IPS-NIHi7 (cell line): ENCODE results near the gene AHR.

Experiments
- DNase-seq: peaks from one replicate; pipeline ENCODE4 v3.0.0; 2012; ENCODE audit warnings: mixed read lengths; ENCODE audit errors: extremely low spot score

The AHR gene

GRCh38 chr7:17298102-17298839 is at the start of gene AHR:
Gene AHR (plus strand): TSS chr7:17298652. CDS start chr7:17299265, 613 bp downstream.
- DNase-seq = peak; percentile 93

GRCh38 chr7:17253885-17254284 is 44.6 kb upstream of the AHR start:
- DNase-seq = no peak

GRCh38 chr7:17255926-17256325 is 42.5 kb upstream of the AHR start:
- no peak for DNase-seq

- no peak for DNase-seq
Observed at GRCh38 chr7:17256375-17256774, 42.1 kb upstream of the AHR start.

DNA sequence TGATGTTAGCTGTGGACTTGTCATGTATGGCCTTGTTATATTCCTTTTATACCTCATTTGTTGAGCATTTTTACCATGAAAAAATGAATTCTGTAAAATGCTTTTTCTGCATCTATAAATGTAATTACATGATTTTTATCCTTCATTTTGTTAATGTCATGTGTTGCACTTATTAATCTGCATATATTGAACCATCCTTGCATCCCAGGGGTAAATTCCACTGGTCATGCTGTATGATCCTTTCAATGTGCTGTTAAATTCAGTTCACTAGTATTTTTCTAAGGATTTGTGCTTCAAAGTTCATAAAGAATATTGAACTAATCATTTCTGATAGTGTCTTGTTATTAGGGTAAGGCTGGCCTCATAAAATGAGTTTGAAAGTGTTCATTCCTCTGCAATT is 31.9 kb upstream of the AHR start:
- no peak for DNase-seq

GRCh38 chr7:17269341-17270221 is 28.9 kb upstream of the AHR start:
- no peak for DNase-seq

DNA sequence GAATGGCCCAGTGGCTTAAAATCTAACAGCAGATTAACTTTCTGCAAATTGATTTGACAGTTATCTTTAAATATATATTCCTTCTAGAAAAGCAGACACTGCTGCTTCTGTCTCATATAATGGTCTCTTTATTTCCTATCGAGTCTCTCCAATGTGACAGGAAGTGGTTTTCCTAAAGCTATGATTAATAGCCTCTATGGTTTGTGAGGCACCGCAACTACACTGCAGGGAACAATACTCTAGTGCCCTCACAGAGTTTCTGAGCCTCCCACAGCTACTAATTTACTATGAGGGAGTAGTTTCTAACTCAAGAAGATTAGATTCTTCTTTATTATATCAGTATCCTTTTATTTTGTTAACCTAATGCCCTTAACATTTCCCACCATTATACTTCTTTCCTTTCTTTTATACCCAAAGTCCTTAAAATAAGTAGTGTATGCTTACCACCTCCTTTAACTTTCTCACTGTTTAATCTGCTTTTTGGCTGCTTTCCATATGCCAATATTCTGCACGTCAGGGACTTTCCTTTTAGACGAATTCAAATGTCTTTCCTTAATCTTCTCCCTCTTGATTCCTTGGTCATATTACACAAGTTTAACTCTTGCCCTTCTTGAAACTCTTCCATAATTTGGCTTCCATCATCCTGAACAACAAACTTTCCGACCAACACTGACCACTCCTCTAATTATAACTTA is 23.8 kb upstream of the AHR start:
- no peak for DNase-seq

GRCh38 chr7:17275749-17276671 is 22.4 kb upstream of the AHR start:
- DNase-seq = no peak

DNA sequence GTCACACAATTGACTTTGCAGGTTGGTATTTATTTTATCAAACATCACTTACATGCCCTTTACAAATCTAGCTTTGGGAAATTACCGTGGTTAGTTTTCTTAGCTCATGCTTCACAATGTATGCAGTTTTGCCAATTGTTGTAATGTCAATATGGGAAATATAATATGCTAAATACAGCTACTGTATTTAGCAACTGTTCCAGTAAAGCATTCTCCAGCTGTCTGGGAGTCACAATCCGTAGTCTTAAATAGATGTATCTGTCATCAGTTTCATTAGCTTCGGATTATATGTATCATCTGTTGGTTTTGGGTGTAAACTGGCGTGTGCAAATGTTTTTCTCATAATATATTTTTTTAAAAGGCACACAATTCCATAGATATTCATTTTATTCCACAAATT is 19.4 kb upstream of the AHR start:
- DNase-seq = no peak

GRCh38 chr7:17289074-17289645 is 9.3 kb upstream of the AHR start:
- DNase-seq = no peak

DNA sequence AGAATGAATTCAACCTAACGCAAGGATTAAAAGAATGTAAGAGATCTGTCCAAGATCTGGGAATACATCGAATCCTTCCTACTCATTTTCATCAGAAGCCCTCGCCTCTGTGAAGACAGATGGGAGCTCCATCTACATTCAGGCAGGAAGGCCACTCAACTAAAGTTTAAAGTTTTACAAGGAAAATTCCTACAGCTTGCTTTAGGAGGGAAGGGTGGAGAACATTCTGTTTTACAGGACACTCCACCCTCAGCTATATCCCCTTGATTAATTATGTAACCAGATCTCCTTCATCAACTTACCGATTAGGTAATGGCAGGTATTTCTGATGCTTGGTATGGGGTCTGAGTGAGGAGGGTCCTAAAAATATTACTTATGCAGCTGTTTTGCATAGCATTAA is 5.6 kb upstream of the AHR start:
- no peak for DNase-seq

GRCh38 chr7:17293481-17293880 is 5.0 kb upstream of the AHR start:
- DNase-seq = no peak

- no peak for DNase-seq
Observed at GRCh38 chr7:17297243-17297642, 1.2 kb upstream of the AHR start.

GRCh38 chr7:17298840-17299482 is 509 bp downstream of the AHR start:
- peak; percentile 43 for DNase-seq

DNA sequence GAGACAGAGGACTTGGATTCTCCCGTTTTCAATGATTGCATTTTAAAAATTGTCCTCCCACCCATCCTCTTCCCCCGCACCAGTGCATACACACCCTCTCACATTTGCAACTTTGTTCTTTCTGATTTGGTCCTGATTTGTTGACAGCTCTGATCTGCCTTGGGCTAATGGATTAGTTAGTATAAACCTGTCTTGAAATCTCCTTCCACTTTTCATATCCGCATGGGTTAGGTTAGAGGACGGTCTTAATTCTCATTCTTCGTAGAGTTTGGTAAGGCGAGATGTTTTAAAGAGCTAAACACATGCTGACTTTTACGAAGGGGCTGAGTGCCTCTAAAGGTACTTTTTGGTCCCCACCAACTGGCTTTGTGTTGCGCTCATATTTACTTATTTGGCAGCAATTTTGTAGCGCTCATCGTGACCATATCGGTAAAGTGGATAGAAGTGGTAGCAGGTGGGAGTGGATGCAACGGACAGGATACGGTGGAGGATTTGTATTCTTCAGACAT is 1.1 kb downstream of the AHR start:
- no peak for DNase-seq

DNA sequence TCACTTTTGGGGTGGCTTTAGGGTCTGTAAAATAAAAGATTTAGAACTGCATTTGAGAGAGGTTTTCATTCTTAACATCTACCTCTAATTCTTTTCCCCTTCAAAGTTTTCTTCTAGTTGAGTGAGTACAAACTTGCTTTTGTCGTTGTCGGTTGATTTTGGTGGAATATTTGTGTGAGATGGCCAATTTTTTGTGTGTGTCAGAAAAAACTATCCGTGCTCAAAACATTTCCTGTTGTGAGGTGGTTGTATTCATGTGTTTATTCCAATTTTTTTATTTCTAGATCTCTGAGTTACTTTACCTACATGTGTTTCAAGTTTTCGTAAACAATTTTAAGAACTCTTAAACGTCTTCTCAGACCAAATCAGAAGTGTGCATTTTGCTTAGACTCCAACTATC is 1.6 kb downstream of the AHR start:
- no peak for DNase-seq

DNA sequence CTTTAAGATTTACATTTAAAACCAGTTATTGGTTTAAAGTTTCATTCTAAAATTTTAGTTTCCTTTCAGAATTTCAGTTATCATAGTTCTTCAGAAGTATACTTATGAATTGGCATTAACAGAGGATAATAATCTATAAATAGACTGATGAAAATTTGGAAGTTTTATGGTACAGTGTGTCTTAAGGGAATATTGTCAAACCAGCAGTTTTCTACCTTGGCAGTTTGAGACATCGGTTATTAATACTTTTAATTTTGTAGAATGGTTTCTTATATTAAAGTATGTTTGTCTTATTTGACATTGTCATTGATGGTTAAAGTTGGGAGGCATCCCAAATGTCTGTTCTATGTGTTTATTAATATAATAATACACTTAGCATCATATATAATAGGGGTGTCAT is 2.0 kb downstream of the AHR start:
- DNase-seq = no peak

DNA sequence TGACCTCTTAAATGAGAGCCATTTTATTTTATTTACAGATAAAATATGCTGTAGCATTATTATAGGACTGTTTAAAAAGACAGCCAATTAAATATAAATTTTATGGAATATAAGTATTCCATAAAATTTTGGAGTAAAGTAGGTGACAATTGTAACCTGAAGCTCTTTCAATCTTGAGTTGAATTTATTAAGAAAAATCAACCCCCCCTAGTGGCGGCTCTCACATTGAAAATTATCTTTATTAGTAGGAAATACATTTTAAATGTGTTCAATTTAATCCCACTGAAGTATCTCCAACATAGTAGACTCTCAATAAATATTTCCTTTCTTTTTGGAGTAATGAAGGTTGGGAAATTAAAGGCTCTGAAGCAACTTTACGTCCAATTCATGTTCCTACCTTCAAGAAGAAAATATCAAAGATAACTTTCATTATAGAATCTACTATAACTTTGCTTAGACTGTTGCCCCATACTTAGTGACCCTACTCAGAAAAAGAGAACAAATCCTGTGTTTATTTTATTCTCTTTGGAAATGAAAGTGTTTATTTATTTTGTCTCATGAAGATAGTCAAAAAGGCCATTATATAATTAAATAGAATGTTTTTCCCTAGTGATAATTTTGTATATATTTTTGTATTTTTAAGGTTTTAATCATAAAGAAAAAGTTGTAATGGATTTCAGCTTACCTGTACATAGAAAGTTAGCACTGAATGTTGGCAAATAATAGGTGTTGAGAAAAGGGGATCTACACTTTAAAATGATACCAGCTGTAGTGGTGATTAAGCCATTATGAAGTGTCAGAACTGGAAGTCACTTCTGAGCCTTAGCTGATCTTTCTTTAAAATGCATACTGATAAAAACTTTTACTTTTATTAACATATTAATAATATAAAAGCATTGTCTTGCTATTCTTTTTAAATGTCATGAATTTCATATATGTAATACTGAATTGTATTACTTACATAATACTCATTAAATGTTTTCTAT is 3.3 kb downstream of the AHR start:
- no peak for DNase-seq

DNA sequence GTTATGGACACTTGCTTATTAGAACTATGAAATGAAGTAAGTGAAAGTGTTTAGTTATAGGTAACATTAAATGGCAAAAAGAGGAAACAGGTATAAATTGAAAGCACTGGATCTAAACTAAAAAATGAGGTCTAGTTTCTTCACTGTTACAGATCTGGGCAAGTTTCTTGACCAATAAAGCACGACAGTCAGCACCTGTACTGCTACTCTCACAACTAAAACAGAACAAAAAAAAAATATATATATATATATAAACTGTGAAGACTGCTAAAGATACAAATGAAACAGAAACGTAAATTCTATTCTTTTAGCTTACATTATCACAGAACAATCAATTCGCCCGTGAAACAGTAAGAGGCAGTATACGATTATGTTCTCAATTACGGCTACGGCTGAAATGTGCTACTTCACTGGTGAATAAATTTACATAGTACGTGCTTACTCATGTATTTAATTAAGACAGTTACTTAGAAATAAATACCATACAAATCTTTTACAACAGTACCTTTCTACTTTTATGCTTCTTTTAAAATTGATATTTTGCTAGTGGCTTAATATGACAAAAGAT is 4.2 kb downstream of the AHR start:
- DNase-seq = no peak
